SKM-1 treated with dmso at 0.1 percent for 144 hours (cell line): ENCODE results near the gene MUC4.
"Not testable (repeated sequence)": the region's sequence is repeated elsewhere in the genome, so short reads cannot be mapped to it uniquely, and the experiment has no call there.

Source experiments
- DNase-seq: peaks from one replicate; lab custom pipeline; 2025; ENCODE audit not compliant: unreplicated experiment; lab: John Stamatoyannopoulos, UW

MUC4 gene

DNA sequence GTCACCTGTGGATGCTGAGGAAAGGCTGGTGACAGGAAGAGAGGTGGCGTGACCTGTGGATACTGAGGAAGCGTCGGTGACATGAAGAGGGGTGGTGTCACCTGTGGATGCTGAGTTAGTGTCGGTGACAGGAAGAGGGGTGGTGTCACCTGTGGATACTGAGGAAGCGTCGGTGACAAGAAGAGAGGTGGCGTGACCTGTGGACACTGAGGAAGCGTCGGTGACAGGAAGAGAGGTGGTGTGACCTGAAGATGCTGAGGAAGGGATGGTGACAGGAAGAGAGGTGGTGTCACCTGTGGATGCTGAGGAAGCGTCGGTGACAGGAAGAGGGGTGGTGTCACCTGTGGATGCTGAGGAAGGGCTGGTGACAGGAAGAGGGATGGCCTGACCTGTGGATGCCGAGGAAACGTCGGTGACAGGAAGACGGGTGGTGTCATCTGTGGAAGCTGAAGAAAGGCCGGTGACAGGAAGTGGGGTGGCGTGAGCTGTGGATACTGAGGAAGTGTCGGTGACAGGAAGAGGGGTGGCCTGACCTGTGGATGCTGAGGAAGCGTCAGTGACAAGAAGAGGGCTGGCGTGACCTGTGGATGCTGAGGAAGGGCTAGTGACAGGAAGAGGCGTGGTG, 25.8 kb downstream of the MUC4 start:
- not testable (repeated sequence) for DNase-seq

DNA sequence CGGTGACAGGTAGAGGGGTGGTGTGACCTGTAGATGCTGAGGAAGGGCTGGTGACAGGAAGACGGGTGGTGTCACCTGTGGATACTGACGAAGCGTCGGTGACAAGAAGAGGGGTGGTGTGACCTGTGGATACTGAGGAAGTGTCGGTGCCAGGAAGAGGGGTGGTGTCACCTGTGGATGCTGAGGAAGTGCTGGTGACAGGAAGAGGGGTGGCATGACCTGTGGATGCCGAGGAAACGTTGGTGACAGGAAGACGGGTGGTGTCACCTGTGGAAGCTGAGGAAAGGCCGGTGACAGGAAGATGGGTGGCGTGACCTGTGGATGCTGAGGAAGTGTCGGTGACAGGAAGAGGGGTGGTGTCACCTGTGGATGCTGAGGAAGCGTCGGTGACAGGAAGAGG, 27.7 kb downstream of the MUC4 start:
- not testable (repeated sequence) for DNase-seq

DNA sequence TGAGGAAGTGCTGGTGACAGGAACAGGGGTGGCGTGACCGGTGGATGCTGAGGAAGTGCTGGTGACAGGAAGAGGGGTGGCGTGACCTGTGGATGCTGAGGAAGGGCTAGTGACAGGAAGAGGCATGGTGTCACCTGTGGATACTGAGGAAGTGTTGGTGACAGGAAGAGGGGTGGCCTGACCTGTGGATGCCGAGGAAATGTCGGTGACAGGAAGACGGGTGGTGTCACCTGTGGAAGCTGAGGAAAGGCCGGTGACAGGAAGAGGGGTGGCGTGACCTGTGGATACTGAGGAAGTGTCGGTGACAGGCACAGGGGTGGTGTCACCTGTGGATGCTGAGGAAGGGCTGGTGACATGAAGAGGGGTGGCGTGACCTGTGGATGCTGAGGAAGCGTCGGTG, 30.5 kb downstream of the MUC4 start:
- not testable (repeated sequence) for DNase-seq

DNA sequence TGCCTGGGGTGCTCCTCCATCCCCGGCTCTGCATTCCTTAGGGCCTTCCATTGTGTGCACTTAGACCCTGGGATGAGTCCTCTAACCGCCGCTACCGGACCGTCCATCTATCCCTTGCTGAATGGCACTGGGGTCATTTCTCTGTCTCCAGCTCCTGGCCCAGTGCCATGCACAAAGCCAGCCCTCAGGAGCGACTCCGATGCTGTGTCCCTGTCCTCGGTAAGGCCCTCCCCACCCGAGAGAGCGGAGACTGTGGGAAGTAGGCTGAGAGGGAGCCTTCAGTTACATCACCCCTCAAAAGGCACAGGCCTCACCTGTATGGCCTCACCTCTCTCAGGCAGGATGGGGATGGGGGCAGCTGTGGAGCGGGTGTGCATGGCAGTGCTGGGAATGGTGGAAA, 33.8 kb downstream of the MUC4 start:
- DNase-seq = no peak

DNA sequence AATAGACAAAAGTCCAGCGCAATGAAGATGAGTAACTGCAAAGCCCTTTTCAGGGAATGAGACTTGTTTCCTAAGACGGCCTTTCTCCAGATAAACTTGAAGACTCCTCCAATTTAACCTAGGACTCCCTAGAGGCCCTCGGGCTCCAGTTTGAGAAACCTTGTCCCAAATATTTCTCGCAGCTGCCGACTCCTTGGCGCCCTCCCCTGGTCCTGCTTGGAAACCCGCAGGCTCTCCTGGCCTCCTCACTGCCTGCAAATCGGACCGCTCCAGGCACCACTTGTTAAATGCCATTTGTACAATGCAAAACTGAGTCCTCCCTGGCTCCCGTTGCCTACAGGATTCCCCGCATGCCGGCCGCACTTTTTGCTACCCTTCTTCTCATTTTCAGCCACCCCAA, 36.8 kb downstream of the MUC4 start:
- peak; percentile 25 for DNase-seq

DNA sequence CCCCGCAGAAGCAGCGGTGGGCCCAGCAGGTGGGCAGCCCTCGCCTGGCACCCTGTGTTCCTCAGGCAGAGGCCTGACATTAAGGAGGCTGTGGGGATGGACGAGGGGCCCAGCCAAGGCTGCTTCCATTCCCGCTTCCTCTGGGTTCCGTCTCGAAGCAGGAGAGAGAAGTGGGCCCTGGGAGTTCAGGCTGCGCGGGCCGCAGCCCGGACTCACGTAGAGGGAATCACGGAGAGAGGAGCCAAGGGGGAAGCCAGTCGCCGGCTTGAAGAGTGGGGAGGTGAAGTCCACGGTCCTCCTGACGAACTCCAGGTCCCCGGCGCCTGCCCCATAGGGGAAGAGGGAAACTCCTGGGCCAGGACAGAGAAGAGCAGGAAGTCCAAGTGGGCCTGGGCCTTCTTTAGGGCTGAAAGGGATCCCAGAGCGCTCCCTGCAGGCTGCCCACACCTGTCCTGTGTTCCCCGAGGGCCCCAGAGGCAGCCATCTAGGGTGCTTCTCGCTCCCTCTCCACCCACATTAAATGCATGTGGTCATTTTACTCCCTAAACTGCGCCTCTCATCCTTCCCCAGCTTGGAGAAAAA, 37.7 kb downstream of the MUC4 start:
- DNase-seq = no peak

DNA sequence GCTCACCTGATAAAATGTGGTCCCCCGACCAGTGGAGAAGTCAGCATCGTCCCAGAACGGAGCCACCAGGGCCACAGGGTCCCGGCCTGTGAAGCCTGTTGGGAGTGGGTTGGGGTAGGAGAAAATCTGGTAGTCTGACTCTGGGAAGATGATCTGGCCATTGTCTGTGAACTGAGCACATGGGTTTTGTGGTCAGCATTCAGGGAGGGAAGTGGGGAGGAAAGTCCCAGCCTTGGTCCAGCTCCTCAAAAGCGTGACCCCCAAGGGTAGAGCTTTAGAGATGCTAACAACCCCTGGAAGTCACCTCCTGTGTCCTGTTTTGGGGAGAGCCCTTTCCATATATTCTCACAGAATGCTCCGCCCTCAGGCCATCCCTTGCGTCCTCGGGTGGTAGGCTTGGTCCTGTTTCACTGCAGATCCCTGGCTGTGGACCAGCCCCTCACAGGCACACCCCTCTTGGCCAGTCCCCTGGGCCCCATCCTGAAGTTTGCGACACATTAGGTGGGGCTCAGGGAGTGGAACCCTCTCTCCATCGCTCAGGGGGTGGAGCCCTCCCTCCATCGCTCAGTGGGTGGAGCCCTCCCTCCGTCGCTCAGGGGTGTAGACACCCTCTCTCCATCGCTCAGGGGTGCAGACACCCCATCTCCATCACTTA, 40.0 kb downstream of the MUC4 start:
- no peak for DNase-seq

DNA sequence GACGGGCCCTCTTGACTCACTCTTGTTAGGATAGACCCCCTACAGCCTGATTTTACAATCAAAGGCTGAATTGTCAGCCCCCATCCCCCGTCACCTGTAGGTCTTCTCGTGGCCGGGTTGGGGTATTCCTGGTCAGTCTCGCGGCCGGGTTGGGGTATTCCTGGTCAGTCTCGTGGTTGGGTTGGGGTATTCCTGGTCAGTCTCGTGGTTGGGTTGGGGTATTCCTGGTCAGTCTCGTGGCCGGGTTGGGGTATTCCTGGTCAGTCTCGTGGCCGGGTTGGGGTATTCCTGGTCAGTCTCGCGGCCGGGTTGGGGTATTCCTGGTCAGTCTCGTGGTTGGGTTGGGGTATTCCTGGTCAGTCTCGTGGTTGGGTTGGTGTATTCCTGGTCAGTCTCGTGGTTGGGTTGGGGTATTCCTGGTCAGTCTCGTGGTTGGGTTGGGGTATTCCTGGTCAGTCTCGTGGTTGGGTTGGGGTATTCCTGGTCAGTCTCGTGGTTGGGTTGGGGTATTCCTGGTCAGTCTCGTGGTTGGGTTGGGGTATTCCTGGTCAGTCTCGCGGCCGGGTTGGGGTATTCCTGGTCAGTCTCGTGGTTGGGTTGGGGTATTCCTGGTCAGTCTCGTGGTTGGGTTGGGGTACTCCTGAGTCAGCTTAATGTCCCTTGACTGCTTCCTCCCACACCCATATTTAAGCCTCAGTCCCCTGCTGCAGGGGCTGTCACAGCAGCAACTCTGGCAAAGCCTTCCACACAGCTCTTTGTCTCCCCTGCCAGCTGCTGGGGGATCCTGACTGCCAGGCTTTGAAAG, 40.7 kb downstream of the MUC4 start:
- DNase-seq = not testable (repeated sequence)

DNA sequence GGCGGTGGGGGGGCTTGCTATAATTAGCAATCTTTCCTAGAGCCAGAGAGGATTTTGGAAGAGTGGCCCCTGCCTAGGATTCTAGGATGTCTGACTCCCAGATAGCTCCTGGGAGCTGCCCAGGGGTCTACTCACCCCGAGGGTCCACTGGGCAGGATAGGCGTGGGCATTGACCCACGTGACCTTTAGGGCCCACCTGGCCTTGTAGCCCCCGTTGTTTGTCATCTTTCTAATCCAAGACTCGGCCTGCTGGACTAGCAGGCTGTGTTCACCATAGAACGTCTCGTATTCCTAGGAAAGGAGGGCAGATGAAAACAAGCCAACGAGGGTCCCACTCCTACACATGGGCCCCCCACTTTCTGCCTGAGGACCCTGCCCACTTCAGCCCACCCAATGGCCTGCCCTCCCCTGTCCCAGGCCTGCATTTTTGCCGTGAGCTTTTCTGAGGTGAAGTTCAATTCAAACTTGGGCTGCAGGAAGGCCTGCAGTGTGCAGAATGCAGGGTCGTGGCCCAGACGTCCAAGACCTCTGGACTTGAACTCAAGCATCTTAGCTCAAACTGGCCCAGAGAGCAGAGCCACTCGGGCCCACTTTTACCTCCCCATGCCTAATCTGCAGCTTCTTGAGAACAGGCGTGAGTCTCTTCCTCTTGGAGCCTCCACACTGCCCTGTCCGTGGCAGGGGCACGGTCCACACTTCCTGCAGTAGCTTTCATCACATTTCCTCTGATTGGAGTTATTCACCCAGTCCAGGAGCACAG, 41.5 kb downstream of the MUC4 start:
- DNase-seq = no peak

DNA sequence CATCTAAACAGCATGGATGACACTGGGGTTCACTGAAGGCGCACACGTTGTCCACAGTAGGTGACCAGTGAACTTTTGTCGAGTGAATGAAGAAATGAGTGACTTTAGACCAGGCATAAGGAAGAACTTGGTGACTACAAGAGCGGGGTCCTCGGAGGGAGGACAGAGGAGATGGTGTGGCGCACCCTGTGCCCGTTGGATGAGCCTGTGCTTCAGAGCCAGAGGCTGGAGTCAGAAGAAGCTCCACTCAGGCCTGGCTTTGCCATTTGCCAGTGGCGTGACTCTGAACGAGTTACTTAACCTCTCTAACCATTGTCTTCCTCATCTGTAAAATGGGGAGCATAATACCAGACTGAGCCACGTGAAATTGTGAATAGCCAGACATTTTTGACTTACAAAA, 42.2 kb downstream of the MUC4 start:
- no peak for DNase-seq

DNA sequence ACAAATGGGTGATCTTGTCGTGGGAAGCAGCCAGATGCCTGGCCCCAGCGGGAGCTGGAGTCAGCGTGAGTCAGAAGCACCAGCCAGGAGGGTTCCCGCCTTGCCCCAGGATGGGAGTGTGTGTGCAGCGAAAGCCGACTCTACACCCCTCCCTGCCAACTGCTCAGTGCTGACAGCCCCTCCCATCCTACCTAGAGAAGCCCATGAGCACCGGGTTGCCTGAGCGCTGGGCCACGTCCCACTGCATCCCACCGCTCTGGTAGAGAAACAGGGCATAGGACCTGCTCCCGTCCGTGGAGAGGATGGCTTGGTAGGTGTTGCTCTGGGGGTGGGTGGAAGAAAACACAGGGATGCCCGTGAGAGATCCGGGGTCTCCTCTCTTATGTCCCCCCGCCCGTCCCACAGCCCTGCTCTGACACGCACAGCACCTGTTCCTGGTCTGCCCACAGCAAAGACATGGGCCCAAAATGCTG, 42.9 kb downstream of the MUC4 start:
- no peak for DNase-seq

DNA sequence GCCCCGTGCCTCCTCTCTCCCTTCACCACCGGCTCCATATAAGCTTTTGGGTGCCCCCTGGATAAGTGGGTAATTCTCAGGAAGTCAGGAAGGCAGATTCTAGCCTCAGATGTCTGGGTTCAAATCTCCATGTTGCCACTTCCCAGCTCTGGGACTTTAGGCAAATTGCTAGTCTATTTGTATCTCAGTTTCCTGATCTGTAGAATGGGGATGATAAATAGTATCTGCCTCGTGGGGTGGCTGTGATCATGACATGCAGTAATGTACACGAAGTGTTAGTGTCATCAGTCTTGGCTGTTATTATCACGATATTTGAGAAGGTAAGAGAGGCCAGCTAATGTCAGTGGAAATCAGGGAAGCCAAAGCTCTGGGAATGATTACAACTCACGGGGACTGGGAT, 43.3 kb downstream of the MUC4 start:
- no peak for DNase-seq

DNA sequence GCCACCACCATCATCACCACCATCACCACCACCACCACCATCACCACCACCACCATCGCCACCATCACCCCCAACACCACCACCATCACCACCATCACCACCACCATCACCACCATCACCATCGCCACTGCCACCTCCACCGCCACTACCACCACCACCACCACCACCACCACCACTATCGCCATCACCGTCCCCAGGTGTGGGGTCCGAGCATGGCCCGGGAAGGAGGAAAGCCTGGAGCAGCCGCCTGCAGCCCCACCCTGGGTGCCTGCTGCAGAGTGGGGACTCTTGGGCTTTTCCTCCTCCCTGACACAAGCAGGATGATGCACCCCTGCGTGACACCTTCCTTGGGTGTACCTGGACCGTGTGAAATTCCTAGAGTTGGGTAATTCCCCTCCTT, 43.9 kb downstream of the MUC4 start:
- no peak for DNase-seq

DNA sequence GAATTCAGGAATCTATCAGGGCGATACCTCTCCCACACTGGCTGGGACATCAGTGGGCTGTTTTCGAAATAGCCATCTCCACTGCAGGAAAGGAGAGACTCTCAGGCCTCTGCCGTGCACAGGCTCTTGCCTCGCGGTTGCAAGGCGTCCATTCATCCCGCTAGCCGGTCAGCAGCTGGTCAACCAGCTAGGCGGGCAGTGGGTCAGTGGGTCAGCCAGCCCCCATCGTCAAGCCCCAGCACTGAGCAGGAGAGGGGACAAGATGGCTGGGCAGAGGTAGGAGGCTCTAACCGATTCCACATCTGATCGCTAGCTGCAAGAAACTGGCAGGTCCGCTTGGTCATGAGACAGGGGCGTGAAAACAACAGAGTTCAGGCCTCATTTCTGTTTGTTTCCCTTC, 45.1 kb downstream of the MUC4 start:
- no peak for DNase-seq

DNA sequence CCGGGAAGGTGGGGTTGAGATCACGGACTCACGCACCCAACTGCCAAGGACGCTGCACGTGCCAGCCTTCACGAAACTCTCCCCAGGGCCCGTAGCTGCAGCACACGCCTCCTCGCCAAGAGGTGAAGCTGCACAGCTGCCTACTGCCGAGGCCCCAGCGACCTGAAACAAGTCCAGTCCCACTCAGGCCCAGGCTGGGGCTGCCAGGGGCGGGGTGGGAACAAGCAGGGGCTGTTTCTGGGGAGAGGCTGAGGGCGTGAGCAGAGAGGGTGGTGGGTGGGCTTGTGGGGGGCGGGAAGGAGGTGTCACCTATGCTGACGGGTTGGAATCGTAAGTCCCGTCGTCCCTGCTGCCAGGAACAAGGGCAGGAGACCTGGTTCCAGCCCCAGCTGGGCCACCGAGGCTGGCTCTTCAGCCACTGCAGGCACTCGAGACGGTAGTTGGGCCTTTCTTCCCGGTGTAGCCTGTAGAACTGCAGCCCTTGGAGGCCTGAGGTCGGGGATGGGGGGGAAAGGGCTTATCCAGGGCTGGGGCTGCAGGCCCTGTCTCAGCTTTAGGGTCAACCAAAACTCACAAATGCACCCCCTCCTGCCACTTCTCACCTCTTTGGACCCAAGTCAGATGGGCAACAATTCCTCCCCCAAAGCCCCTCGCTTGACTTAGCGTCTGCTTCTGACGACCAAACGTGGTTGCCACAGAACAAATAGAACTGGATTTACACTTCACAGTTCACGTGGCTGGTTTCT, 46.6 kb downstream of the MUC4 start:
- no peak for DNase-seq

DNA sequence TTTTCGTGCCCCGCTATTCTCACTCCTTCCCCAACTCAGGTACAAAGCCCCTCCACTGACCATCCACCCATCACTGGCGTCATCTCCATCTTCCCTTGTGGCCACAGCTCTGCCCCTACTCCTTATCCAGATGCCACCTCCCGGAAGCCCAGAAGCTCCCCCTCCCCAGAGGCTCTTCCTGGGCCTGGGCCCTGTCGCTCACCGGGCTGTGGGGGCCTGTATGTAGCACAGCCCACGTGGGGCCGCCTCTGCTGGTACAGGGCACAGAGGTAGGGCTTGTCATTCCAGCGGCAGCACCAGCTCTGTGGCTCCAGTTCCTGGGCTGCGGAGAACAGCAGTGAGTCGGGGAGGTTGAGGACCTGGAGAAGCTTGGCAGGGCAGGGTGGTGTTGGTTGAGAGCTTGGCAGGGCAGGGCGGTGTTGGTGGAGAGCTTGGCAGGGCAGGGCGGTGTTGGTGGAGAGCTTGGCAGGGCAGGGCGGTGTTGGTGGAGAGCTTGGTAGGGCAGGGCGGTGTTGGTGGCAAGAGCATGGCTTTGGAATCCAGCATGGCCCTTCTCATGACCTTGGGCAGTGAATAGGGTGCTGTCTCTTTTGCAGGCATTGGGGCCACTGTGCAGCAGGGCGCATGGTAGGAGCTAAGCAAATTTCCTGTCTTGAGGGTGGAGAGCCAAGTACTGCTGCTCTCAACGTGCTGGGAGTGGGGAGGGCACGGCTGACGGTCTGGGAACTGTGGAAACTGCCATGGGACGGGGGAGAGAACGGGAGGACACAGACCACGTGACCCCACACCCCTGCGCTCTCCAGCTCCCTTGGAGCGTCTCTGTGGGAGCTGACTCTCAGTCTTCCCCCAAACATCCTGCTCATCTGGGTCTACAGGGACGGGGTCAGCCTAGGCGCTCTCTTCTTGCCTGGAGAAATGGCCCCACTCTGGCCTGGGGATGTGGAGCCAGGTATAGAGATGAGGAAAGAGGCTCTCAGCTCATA, 47.6 kb downstream of the MUC4 start:
- no peak for DNase-seq

DNA sequence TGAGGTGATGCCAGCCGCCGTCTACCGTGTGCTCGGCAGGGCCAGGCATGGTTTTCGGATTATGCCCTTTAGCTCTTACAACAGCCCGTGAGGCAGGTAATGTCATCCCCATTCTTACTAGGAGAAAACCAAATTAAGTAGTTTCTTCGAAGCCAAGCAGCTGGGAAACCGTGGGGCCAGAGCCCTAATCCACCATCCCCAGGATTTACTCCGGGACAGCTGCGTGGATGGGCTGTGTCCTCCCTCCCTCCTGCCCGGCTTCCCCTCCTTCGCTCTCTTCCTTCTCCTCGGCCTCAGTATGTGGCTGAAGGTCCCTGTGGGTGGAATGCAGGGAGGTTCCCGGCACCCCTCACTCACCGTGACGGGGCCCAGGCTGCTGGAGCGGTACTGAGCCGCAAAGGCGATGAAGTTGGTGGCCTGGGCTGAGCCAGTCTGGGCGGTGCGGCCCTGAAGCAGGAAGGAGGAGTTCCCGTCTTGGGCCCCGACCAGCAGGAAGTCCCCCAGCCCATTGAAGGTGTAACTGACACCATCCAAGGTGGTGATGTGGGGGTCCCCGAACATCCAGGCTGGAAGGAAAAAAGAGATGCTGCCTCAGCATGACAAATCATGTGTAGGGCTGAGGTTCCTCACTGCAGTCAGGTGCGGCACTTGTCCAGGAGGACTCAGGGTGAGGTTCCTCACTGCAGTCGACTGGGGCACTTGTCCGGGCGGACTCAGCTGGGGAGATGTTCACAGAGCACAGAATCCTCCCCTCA, 48.5 kb downstream of the MUC4 start:
- no peak for DNase-seq

DNA sequence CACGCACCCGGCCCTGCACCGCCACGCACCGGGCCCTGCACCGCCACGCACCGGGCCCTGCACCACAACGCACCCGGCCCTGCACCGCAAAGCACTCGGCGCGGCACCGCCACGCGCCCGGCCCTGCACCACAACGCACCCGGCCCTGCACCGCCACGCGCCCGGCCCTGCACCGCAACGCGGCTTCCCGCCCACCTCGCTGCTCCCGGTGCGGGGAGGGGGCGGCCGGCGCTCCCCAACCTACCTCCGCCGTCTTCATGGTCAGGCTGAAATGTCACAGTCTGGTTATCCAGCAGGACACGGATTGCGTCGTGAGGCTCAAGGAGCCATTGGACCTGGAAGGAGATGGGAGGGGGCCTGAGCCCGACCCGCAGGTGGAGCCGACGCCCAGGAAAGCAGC, 49.1 kb downstream of the MUC4 start:
- no peak for DNase-seq

DNA sequence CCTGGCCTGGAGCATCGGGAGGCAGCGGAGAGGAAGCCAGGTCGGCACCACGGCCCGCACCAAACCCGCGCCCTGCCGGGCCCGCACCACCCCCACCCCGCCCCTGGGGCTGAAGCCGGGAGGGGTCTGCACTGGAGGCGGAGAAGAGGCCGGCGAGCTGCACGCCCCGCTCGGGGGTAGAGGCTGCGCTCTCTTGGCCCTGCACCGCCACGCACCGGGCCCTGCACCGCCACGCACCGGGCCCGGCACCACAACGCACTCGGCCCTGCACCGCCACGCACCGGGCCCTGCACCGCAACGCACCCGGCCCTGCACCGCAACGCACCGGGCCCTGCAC, 49.5 kb downstream of the MUC4 start:
- DNase-seq = no peak
